ENCODE data around the gene FBXO42. TPM values are rescaled to one million over a fixed set of nuclear protein-coding genes. Genes with fewer than 3 reads are reported as not detected.
"Not testable (repeated sequence)": the region's sequence is repeated elsewhere in the genome, so short reads cannot be mapped to it uniquely, and the experiment has no call there.

FBXO42 gene
- total RNA-seq, 2 experiments from 2014 or later: 14.3 to 18.1 TPM

GRCh38 chr1:16369821-16370220 lies 17.5 kb upstream of the FBXO42 start:
- peaks cover 59% of the 10 kb centered on the region for H3K4me1 Mint-ChIP-seq
- DNase-seq (no peak), ATAC-seq (no peak)
- intact Hi-C loops (cut with DNase I, micrococcal nuclease): loop anchor here (2.0 to 10.0 kb wide), 4 partner anchors 19 to 685 kb away; partner anchors contain the start of genes CPLANE2 (in 1 of the 2), NBPF1 (in 1 of the 2) and SDHB (in 1 of the 2)
- H3K4me3 Mint-ChIP-seq: peak overlapping the region; percentile 95
- H3K27me3 Mint-ChIP-seq: no peaks in the 10 kb centered on the region
- POLR2A ChIA-PET: interaction anchor here (0.9 kb wide), 1 partner anchor 14 kb away, joined by 3 read pairs; no protein-coding TSS in a partner anchor
- H3K36me3 Mint-ChIP-seq (ENCODE audit: low read depth): peaks cover 33% of the 10 kb centered on the region
- peak overlapping the region; percentile 24 for H3K27ac Mint-ChIP-seq
- no peaks in the 10 kb centered on the region for H3K9me3 Mint-ChIP-seq (ENCODE audit: low read depth)
- CTCF ChIA-PET: interaction anchor here (0.6 to 1.3 kb wide), 2 partner anchors 17 to 323 kb away, joined by 3 to 4 read pairs; no protein-coding TSS in a partner anchor

DNA sequence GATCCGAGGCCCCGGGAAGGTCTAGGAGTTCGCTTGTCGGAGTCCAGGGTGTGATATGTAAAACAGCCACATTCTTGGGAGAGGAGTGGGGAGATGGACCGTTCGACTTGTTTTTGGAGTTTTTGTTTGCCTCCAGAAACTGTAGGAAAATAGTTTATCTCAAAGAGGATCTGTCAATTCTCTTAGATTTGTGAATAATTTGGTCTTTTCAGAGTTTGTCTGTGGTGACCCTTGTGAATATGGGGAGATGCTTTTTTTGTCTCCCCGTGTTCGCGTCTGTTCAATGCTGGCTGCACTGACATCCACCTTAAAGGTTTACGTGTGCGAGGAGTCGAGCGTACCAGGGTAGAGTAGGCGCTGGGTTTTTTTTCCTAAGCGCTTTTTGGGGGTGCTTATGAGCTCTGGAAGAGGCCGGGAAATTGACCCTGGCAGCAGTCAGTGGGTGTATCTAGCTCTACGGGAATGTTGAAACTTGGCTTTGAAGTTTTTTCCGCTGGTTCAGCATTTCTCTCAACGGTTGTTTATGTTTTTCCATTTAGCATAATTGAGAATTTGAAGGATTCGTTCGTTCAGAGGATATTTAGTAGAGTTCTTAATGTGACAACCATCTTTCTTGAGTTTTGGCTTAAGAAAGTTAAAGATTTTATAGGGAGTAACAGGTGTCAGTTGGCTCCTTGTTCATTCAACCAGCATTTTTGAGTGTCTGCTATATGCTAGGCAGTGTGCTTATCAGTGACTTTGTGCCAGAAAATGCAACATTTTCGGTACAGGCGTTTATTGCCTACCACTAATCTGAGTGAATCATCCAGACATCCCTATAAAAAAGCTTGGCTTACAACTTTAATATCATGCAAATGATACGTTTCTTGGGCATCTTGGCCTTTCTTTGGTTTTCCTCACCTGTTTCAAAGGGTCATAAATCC lies 15.9 kb upstream of the FBXO42 start:
- Mint-ChIP-seq H3K4me3 (peak overlapping the region; percentile 95), H3K36me3 (ENCODE audit: low read depth) (peaks cover 24% of the 10 kb centered on the region), H3K27me3 (no peaks in the 10 kb centered on the region), H3K27ac (peak overlapping the region; percentile 99), H3K4me1 (peaks cover 46% of the 10 kb centered on the region), H3K9me3 (ENCODE audit: low read depth) (no peaks in the 10 kb centered on the region)
- ChIA-PET CTCF (interaction anchor here (0.7 to 8.5 kb wide), 4 partner anchors 15 to 253 kb away, joined by 3 to 76 read pairs (median 4); partner anchors contain the start of genes FBXO42 and NECAP2), POLR2A (interaction anchor here (0.5 to 1.8 kb wide), 17 partner anchors 12 to 579 kb away, joined by 3 to 9 read pairs (median 4); partner anchors contain the start of genes FBXO42 and NECAP2)
- ATAC-seq: no peak
- peak; percentile 30 for DNase-seq
- intact Hi-C loops (cut with DNase I, micrococcal nuclease): loop anchor here (1.0 to 10.0 kb wide), 18 partner anchors 16 to 751 kb away; partner anchors contain the start of genes CPLANE2 (in 2 of the 2), FBXO42 (in 2 of the 2), NBPF1 (in 2 of the 2) and NECAP2 (in 2 of the 2)

DNA sequence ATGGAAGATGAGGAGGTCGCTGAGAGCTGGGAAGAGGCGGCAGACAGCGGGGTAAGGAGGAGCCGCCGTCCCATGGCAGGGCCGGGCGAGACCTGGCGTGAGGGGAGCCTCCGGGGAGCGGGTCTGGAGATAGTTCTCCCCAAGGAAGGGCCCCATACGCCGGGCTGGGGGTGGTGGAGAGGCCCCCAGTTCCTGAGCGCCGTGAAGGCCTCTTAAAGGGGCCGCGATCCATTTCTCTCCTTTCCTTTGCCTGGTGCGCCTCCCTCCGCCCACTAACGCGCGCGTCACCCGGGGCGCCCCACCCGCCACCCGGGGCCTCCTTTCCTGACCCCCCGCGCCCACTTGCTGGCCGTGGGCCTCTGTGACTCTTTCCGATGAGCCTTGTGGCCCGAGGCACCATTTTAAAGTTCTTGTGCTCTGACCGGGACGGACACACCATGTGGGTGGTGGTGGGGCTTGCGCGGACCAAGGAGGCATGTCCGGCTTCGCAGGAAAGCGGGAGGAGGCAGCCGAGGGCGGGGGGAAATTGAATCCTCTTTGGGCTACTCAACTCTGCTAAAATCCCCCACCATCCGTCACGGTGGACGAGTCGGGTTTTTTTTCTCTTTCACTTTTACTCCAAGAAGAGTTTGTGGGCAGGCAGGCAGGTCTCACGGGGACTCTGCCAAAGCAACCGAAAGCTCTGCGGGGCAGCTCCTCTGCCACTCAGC lies 15.1 kb upstream of the FBXO42 start:
- CTCF ChIA-PET: interaction anchor here (0.7 to 8.5 kb wide), 3 partner anchors 14 to 254 kb away, joined by 3 to 76 read pairs (median 5); partner anchors contain the start of genes FBXO42 and NECAP2
- H3K4me1 Mint-ChIP-seq: peaks cover 39% of the 10 kb centered on the region
- peak overlapping the region; percentile 99 for H3K27ac Mint-ChIP-seq
- POLR2A ChIA-PET: interaction anchor here (0.5 to 1.8 kb wide), 13 partner anchors 14 to 580 kb away, joined by 3 to 6 read pairs (median 4); partner anchors contain the start of genes FBXO42 and NECAP2
- intact Hi-C loops (cut with DNase I, micrococcal nuclease): loop anchor here (1.0 to 10.0 kb wide), 17 partner anchors 15 to 751 kb away; partner anchors contain the start of genes CPLANE2 (in 2 of the 2), FBXO42 (in 2 of the 2), NBPF1 (in 2 of the 2) and NECAP2 (in 2 of the 2)
- H3K27me3 Mint-ChIP-seq: no peaks in the 10 kb centered on the region
- peaks cover 18% of the 10 kb centered on the region for H3K36me3 Mint-ChIP-seq (ENCODE audit: low read depth)
- ATAC-seq (peak; percentile 63), DNase-seq (peak; percentile 92)
- H3K9me3 Mint-ChIP-seq (ENCODE audit: low read depth): no peaks in the 10 kb centered on the region
- peak overlapping the region; percentile 95 for H3K4me3 Mint-ChIP-seq

- intact Hi-C loops (cut with DNase I, micrococcal nuclease): loop anchor here (1.0 to 10.0 kb wide), 17 partner anchors 14 to 750 kb away; partner anchors contain the start of genes CPLANE2 (in 2 of the 2), FBXO42 (in 2 of the 2), NBPF1 (in 2 of the 2) and NECAP2 (in 2 of the 2)
- CTCF ChIA-PET: interaction anchor here (8.5 kb wide), 1 partner anchor 14 kb away, joined by 76 read pairs; the partner anchor contains the start of gene FBXO42
- Mint-ChIP-seq H3K27me3 (no peaks in the 10 kb centered on the region), H3K4me3 (peak within 1 kb of the TSS; percentile 95), H3K36me3 (ENCODE audit: low read depth) (peaks cover 13% of the 10 kb centered on the region), H3K27ac (peak within 1 kb of the TSS; percentile 99), H3K9me3 (ENCODE audit: low read depth) (no peaks in the 10 kb centered on the region), H3K4me1 (peaks cover 32% of the 10 kb centered on the region)
- ATAC-seq (peak; percentile 91), DNase-seq (peak; percentile 98)
- POLR2A ChIA-PET: interaction anchor here (1.2 kb wide), 2 partner anchors 14 to 538 kb away, joined by 4 to 6 read pairs; partner anchors contain the start of gene FBXO42
Observed at GRCh38 chr1:16366722-16367257, 14.5 kb upstream of the FBXO42 start, which contains the start of gene SZRD1. Gene SZRD1 (plus strand): TSS chr1:16367242. CDS start chr1:16367258, 16 bp downstream.

GRCh38 chr1:16365146-16365498 lies 12.8 kb upstream of the FBXO42 start:
- DNase-seq; H3K9me3 Mint-ChIP-seq (ENCODE audit: low read depth); H3K4me3 Mint-ChIP-seq; H3K27me3 Mint-ChIP-seq; ATAC-seq: not testable (repeated sequence)
- ChIA-PET CTCF (interaction anchor here (0.9 to 8.5 kb wide), 5 partner anchors 10 to 359 kb away, joined by 3 to 76 read pairs (median 3); partner anchors contain the start of gene FBXO42), POLR2A (interaction anchor here (0.6 to 1.0 kb wide), 3 partner anchors 51 to 156 kb away, joined by 3 to 9 read pairs (median 4); no protein-coding TSS in a partner anchor)
- intact Hi-C loops (cut with DNase I, micrococcal nuclease): loop anchor here (5.0 to 10.0 kb wide), 3 partner anchors 130 to 690 kb away; partner anchors contain the start of genes CPLANE2 (in 1 of the 2), NBPF1 (in 1 of the 2) and SDHB (in 1 of the 2)
- peaks cover 23% of the 10 kb centered on the region for H3K4me1 Mint-ChIP-seq
- H3K27ac Mint-ChIP-seq: peak overlapping the region; percentile 51
- peaks cover 13% of the 10 kb centered on the region for H3K36me3 Mint-ChIP-seq (ENCODE audit: low read depth)

- no peaks in the 10 kb centered on the region for H3K9me3 Mint-ChIP-seq (ENCODE audit: low read depth)
- no peaks in the 10 kb centered on the region for H3K27me3 Mint-ChIP-seq
- H3K36me3 Mint-ChIP-seq (ENCODE audit: low read depth): peaks cover 2% of the 10 kb centered on the region
- no peak overlapping the region for H3K27ac Mint-ChIP-seq
- peaks cover 8% of the 10 kb centered on the region for H3K4me1 Mint-ChIP-seq
- ATAC-seq (no peak), DNase-seq (no peak)
- ChIA-PET CTCF (interaction anchor here (1.0 kb wide), 1 partner anchor 268 kb away, joined by 3 read pairs; no protein-coding TSS in a partner anchor), POLR2A (no interaction called here)
- no peak overlapping the region for H3K4me3 Mint-ChIP-seq
- intact Hi-C loops (cut with DNase I, micrococcal nuclease): no loop called here
Observed at GRCh38 chr1:16356867-16357266, 4.6 kb upstream of the FBXO42 start.

GRCh38 chr1:16354619-16355018 lies 2.3 kb upstream of the FBXO42 start:
- peaks cover 18% of the 10 kb centered on the region for H3K4me1 Mint-ChIP-seq
- POLR2A ChIA-PET: interaction anchor here (1.0 kb wide), 1 partner anchor 16 kb away, joined by 3 read pairs; no protein-coding TSS in a partner anchor
- intact Hi-C loops (cut with DNase I, micrococcal nuclease): no loop called here
- no peaks in the 10 kb centered on the region for H3K9me3 Mint-ChIP-seq (ENCODE audit: low read depth)
- peaks cover 2% of the 10 kb centered on the region for H3K36me3 Mint-ChIP-seq (ENCODE audit: low read depth)
- no peak overlapping the region for H3K27ac Mint-ChIP-seq
- H3K27me3 Mint-ChIP-seq: no peaks in the 10 kb centered on the region
- H3K4me3 Mint-ChIP-seq: no peak overlapping the region
- DNase-seq: no peak
- ATAC-seq: no peak
- CTCF ChIA-PET: interaction anchor here (0.6 to 4.4 kb wide), 2 partner anchors 11 to 79 kb away, joined by 3 to 76 read pairs; partner anchors contain the start of gene SZRD1

- ATAC-seq (no peak), DNase-seq (no peak)
- Mint-ChIP-seq H3K36me3 (ENCODE audit: low read depth) (peaks cover 4% of the 10 kb centered on the region), H3K4me3 (peak overlapping the region; percentile 96), H3K27me3 (no peaks in the 10 kb centered on the region), H3K9me3 (ENCODE audit: low read depth) (no peaks in the 10 kb centered on the region), H3K27ac (peak overlapping the region; percentile 96), H3K4me1 (peaks cover 30% of the 10 kb centered on the region)
- intact Hi-C loops (cut with DNase I, micrococcal nuclease): loop anchor here (1.0 to 2.0 kb wide), 9 partner anchors 14 to 829 kb away; partner anchors contain the start of genes SZRD1 (in 2 of the 2), CASP9 (in 1 of the 2), CPLANE2 (in 1 of the 2) and NBPF1 (in 1 of the 2)
- ChIA-PET CTCF (interaction anchor here (0.7 to 4.4 kb wide), 4 partner anchors 12 to 378 kb away, joined by 4 to 76 read pairs (median 6); partner anchors contain the start of gene SZRD1), POLR2A (interaction anchor here (0.6 to 1.2 kb wide), 6 partner anchors 10 to 290 kb away, joined by 3 to 7 read pairs (median 4); partner anchors contain the start of gene SZRD1)
Observed at GRCh38 chr1:16352842-16353535, 709 bp upstream of the FBXO42 start.

GRCh38 chr1:16351456-16351993 lies 755 bp downstream of the FBXO42 start:
- CTCF ChIA-PET: interaction anchor here (0.9 to 4.4 kb wide), 4 partner anchors 14 to 195 kb away, joined by 3 to 76 read pairs (median 6); partner anchors contain the start of gene SZRD1
- ATAC-seq: no peak
- H3K4me3 Mint-ChIP-seq: peak overlapping the region; percentile 96
- peak; percentile 26 for DNase-seq
- peaks cover 4% of the 10 kb centered on the region for H3K36me3 Mint-ChIP-seq (ENCODE audit: low read depth)
- H3K4me1 Mint-ChIP-seq: peaks cover 31% of the 10 kb centered on the region
- no peaks in the 10 kb centered on the region for H3K9me3 Mint-ChIP-seq (ENCODE audit: low read depth)
- H3K27ac Mint-ChIP-seq: peak overlapping the region; percentile 76
- intact Hi-C loops (cut with DNase I, micrococcal nuclease): no loop called here
- H3K27me3 Mint-ChIP-seq: no peaks in the 10 kb centered on the region
- POLR2A ChIA-PET: interaction anchor here (1.2 kb wide), 2 partner anchors 13 to 16 kb away, joined by 3 to 6 read pairs; partner anchors contain the start of gene SZRD1

Data from activated CD4-positive, alpha-beta T cell treated with anti-CD3 and anti-CD28 coated beads for 36 hours (primary cell).